K562 (cell line): ENCODE measurements around the gene MPPED2. TPM values are rescaled to one million over a fixed set of nuclear protein-coding genes. Genes with fewer than 3 reads are reported as not detected.

Experiments used
- ATF1 ChIP-seq, 2 experiments: fragments of 450-650 bp in 1 of 2; IDR thresholded peaks; 2 replicates each; pipeline ENCODE4 v1.6.1; 2016; ENCODE audit warnings: missing compliant biosample characterization in 1 of 2, missing genetic modification characterization in 1 of 2
- CREB5 ChIP-seq: fragments of 250-450 bp; sonication (Bioruptor Pico); IDR thresholded peaks from 2 replicates; pipeline ENCODE4 v1.5.0; 2020; ENCODE audit warnings: mild to moderate bottlenecking
- DNMT1 ChIP-seq: fragments of 450-650 bp; IDR thresholded peaks from 2 replicates; pipeline ENCODE4 v1.6.1; 2016; ENCODE audit warnings: antibody characterized with exemption, mild to moderate bottlenecking
- KAT7 ChIP-seq: sonication (generic); formaldehyde crosslinking; IDR thresholded peaks from 2 replicates; pipeline ENCODE4 v1.8.0; 2022; ENCODE audit warnings: missing genetic modification reagents, mild to moderate bottlenecking, borderline replicate concordance
- MED1 ChIP-seq: sonication (generic); formaldehyde crosslinking; IDR thresholded peaks from 2 replicates; pipeline ENCODE4 v1.8.1; 2023; ENCODE audit warnings: missing genetic modification reagents, borderline replicate concordance
- PHB ChIP-seq: fragments of 250-450 bp; sonication (Bioruptor Pico); IDR thresholded peaks from 2 replicates; pipeline ENCODE4 v1.5.0; 2021
- PKNOX1 ChIP-seq: fragments of 450-650 bp; IDR thresholded peaks from 2 replicates; pipeline ENCODE4 v1.6.1; 2016
- RBFOX2 ChIP-seq: fragments of 200-400 bp; formaldehyde crosslinking; IDR thresholded peaks from 2 replicates; pipeline ENCODE4 v1.6.1; 2017; ENCODE audit warnings: low read depth, mild to moderate bottlenecking, low read length, moderate library complexity
- RERE ChIP-seq: sonication (generic); formaldehyde crosslinking; IDR thresholded peaks from 2 replicates; pipeline ENCODE4 v1.8.0; 2023; ENCODE audit warnings: missing genetic modification reagents, mild to moderate bottlenecking, borderline replicate concordance
- ZNF316 ChIP-seq: fragments of 450-650 bp; IDR thresholded peaks from 2 replicates; pipeline ENCODE4 v1.6.1; 2016
- polyA plus RNA-seq, 8 experiments: library from polyadenylated mRNA; depleted of rRNA in 4 of 8; stranded (reverse) in 5 of 8; unstranded in 3 of 8; fragments of >200 nt; fragmentation: Nextera tagmentation in 2 of 8; fragmentation: Illumina TruSeq in 1 of 8; extraction: Ambion mirVana in 2 of 8; extraction: Trizol in 1 of 8; gene quantifications; 2 replicates each; pipeline versions ENCODE4 v1.2.1 to v1.2.3, GENCODE V29; 2011 to 2014; ENCODE audit warnings: inconsistent platforms in 1 of 8, missing spikeins in 1 of 8
- total RNA-seq, 7 experiments: library from RNA; depleted of rRNA in 6 of 7; stranded (reverse); fragments of >200 nt in 6 of 7; fragmentation: Illumina TruSeq in 2 of 7; extraction: Trizol in 2 of 7; gene quantifications; 2 replicates each; pipeline versions ENCODE4 v1.2.1 to v1.2.3, GENCODE V29; 2011 to 2021; ENCODE audit warnings: low replicate concordance in 1 of 7

MPPED2 gene
- total and polyA plus RNA-seq, 9 of the 15 experiments (the other 6 are each of a cell fraction or from before 2014, with no cell fraction given), result not detected

GRCh38 chr11:30508594-30508993, 77.6 kb downstream of the MPPED2 start (continued):
- TF ChIP-seq PKNOX1 (no peak), MED1 (no peak), CREB5 (CRISPR knock-in tag) (no peak), RERE (CRISPR knock-in tag) (no peak), DNMT1 (no peak), KAT7 (no peak), RBFOX2 (no peak), ZNF316 (no peak), ATF1 (CRISPR knock-in tag; IDR thresholded peaks at IDR 0.05) (no peak), ATF1 (tag; IDR thresholded peaks at IDR 0.05) (no peak), PHB (CRISPR knock-in tag) (no peak)
